ENCODE measurements around the gene LZTFL1.

Gene LZTFL1, protein sequence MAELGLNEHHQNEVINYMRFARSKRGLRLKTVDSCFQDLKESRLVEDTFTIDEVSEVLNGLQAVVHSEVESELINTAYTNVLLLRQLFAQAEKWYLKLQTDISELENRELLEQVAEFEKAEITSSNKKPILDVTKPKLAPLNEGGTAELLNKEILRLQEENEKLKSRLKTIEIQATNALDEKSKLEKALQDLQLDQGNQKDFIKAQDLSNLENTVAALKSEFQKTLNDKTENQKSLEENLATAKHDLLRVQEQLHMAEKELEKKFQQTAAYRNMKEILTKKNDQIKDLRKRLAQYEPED

DNA sequence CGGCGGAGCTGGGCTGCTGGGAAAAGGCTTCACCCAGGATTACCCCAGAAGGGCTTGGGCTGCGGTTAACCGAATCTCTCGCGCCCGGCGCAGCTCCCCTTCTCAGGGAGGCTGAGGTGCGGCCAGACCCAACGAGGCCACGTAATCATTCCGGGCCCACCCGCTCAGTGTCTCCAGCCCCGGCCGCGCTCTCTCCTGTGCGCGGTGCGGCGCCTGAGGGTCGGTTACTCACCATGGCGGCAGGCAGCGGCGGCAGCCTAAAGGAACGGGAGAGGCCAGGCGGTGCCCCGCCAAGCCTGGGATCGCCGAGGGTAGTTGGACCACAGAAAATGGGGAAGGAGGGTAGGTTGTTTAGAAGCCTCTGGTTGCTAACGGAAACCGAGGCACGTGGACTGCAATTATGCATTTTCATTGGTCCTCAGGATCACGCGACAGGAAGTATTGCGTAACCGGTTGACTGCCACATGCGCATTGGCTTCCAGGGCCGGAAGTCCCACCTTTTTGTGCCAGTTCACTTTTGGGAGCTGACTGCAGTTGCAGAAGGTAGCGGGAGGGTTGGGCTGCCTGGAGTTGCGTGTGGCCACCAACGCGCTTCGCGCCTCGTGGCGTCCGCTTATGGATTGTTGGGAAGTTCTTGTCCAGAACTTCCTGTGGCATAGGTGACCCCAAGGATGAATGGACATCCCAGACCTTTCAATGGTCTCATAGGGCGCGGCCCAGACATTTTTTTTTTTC, at the start of gene LZTFL1:
TSS of gene LZTFL1 (minus strand) at position 363 of the 735 bp plus-strand sequence. CDS start at position 235, 128 bp downstream.
- DNase-seq = peak; percentile 47 to 96 (median 85)

DNA sequence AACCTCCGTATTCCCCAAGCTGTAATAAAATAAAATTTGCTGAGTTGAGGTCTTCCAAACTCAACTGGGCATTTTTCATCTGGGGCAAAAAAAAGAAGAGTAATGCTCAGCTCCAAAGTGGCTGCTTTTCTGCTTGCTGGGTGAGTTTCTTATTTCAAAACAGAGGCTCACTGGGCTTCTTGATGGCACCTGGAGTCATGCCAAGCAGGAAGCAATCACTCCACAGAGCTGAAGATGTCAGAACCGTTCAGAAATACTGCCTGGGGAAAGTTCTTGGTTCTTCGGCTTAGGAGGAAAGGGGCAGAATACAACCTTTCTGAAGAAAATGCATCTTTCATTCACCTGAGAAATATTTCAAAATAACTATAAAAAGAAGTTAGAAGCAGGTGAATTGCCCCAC, 48.5 kb upstream of the LZTFL1 start:
- DNase-seq = no peak

DNA sequence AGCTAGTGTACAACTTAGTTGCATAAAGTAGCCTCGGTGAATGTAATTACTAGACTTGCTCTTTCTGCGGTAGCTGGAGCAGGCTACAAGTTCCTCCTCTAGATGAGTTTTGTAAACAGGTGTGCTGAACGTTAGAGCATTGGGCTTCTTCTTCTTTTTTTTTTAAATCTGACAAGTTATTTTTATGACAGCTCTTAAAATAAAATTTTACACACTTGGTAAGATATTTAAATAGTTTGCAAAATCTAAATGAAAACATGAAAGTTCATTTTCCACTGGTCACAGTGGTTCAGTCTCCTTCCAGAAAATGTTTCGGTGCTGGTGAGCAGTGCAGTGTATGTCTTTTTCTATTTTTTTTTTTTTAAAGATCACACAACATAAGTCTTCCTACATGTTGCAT, 47.4 kb upstream of the LZTFL1 start:
- no peak for DNase-seq

DNA sequence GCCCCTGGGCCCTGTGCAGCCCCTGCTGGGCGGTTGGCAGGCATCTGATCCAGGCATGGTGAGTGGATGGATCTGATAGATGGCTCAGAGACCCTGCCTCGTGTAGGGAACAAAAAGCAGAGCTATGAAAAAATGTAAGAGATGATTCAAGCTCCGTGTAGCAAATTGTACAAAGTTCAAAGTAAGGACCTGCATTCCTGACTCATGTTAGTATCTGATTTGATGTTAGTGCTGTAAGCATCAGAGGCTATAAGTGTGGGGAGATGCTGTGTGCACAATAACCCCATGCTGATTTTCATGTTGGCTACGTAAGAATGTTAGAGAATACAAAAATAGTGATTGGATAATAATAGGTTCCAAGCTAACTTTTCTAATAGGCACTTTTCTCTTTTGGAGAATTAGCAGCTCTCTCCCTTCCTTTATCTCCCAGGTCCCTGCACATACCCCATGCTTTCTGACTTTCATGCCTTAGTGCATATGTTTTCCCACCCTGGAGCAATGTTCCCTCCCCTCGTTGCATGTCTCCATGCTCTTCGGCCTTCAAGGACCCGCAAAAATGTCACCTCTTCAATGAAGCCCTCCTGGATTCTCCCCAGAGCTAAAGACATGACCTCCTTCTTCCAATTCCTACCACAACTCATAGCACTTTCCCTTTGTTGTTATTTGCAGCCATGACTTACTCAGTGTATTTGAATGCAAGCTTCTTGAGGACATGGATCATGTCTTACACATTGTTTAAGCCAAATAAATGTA, 46.0 kb upstream of the LZTFL1 start:
- DNase-seq = no peak

DNA sequence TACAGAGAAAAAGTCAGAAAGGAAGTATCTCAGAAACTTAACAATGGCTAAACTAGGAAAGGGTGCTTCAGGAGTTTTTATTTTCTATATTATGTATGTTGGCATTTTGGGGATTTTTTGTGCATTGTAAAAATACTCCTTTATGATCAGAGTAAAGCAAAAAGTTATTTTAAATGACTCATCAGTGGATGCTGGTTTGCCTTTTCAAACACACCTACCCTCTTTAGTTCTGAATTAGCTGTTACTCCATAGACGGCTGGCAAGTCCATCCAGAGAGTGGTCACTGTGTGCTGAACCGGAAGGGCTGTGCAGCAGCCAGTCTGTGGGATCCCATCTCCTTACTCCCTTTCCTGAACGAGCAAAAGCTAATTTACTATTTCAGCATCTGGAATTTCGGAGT, 45.4 kb upstream of the LZTFL1 start:
- DNase-seq = no peak

DNA sequence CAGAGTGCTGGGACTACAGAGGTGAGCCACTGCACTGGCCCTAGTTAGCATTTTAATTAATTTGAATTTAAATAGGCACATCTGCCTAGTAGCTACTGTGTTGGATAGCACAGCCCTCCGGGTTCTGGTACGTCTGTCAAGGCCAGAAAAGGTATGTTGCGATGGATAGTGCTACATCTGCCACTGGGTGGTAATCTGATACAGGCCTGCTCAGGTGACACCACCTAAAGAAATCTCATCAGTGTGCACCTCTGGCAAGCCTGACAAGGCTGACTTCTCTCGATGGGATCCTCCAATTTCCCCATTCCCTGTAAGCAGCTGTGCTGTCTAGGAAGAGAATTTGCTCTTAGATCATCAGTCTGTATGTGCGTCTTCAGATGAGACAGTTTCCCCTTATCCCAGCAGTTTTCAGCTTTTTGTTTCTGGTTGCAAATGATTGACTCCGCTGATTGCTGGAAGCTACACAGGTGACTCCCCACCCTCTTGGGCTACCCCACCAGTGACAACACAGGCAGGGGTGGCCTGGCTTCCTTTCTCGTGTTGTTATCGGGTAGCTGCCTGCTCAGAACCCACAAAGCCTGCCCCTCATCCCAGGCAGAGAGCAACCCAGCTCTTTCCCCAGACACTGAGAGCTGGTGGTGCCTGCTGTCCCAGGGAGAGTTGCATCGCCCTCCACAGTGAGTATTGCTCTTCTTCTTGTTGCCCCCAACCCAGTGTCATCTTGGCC, 44.2 kb upstream of the LZTFL1 start, which contains the start of gene CCR9:
TSS of gene CCR9 (plus strand) at position 565 of the 727 bp plus-strand sequence. CDS start 8,391 bp downstream, outside the sequence.
- DNase-seq = no peak

DNA sequence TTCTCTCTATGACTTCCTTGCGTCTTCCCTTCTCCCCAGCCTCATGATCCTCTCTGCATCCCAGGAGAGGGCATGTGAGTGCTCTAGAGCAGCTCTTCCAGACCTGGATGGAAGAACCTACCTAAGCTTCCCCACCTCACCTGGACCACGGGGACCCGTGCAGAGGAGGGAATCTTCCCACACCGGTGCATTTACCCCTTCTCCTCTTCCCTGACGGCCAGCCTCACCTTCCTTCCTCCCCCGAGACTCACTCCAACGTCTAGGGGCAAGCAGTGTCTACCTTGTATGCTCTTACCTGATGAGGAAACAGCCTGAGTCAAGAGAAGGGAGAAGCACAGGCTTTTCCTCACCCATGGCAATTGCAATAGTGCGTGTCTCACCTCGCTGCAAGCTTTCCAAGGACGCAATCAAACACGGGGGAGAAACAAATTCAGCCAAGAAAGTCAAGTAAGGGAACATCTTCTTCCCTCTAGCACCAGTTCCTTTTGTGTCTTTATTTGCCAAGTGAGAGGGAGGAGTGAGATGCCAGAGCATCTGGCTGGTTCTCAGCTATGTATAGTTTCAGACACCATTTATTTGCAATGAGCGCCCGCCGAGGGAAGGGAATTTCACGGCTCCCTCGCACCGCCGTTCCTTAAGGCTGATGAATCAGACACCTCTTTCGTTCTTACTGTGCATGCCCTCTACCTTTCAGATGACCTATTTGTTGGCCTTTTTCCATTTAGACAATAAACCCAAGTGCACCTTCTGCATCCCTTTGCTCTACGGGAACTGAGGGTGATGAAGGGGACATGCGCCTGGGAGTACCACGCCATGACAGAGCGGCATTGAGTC, 42.7 kb upstream of the LZTFL1 start:
- DNase-seq = peak in 1 of 51 donors; percentile 47

DNA sequence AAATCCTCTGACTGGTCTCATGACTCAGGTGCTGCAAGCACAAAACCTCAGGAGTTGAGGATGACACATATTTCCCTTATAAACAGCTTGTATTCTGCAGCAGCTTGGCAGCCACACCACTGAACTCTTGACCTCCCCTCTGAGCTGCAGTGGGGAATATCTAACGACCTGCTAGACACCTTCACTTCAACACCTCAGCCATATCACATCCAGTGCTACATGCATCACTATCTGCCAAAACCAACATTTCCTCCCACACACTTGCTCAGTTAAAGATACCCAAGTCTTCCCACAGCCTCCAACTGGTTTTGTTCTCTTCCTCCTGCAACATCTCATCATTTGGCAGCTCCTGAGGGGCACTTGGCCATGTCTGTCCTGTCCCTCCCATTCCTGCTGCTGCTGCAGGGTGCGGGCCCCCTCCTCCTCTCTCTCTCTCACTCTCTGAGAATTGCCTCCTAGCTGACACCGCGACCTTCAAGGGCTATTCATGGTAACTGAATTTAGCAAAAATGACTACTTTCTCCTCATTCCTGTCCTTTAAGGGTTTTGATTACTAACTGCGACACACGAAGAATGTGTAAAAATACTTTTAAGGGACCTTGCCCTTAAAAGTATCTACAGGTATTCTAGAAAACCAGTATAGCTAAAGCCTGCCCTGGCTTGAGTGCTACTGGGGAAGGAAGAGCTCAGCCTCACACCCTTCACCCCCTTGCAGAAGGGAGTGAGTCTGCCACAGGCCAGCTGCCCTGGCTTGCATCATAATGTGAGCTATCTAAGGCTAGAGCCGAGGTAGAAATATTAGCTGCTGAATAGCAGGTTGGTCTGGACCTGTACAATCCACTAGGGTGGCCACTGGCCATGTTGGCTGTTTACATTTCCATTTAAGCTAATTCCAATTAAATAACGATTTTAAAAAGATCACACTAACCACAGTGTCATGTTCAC, 39.4 kb upstream of the LZTFL1 start:
- peak in 1 of 51 donors; percentile 40 for DNase-seq

DNA sequence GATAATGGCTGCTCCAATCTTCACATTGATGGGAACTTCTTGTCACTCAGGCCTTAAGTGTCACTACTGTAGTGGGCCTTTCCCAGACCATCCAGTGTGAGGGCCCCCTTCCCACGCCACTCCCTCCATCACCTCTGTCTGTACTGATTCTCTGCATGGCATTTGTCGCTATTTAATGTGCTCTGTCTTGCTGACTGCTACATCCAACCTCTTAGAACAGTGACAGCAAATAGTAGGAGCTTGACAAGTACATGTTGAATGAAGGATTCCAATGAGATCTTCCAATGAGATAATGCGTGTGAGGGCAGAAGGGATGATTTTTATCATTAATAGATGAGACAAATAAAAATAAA, 38.8 kb upstream of the LZTFL1 start:
- no peak for DNase-seq

DNA sequence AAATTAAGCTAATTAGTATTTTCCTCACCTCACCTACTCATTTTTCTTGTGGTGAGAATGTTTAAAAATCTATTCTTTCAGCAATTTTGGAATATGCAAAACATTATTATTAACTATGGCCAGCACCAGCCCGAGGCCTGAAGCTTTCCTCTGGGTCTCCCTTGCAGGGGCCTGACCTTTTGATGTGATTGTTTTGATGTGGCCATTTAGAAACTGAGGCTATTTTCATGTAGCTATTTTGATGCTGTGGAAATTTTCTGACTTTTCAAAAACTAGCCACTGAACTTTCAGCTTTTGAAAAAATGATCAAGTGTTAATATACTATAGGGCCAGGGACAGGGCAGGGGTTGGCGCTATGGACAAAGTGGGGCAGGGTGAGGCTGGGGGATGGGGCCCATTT, 36.2 kb upstream of the LZTFL1 start:
- DNase-seq = no peak

DNA sequence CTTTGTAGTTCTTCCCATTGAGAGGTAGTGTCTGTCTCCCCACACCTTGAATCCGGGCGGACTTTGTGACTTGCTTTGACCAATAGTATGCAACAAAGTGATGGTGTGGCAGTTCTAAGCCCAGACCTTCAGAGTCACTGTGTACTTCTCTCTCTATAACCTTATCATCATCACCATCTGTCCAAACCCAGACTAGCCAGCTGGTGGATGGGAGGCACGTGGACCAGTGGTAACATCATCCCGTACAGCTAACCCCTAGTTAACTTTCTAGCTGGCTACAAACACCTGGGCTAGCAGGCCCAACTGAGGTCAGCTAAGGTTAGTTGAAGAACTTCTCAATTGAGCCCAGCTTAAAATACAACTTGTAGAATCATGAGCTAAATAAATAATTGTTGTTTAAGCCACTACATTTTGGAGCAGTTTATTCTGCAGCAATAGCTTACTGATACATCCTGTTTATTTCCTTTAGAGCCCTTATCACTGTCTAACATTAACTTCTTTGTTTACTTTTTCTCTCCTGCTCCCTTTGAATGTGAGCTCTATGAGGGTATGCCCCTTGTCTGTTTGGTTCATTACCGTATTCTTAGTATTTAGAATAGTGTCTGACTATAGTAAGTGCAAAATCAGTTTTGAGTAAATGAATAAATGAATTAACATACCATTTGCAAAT, 32.9 kb upstream of the LZTFL1 start:
- DNase-seq = no peak

DNA sequence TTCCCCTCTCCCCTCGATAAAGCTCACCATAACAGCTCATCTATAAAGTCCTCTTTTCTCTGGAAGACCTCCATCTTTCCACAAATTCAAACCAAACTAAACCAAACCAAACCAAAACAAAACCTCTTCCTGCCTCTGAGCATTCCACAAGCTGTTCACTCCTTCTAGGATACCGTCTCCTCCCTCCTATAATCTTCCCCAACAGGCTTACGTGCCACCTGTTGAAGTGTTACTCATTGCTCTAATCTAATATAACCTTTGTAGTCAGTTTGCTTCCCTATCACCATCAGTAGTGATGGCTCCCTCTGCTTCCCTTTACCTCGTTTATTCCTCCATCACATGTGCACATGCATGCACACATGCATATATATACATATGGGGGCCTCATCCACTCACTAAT, 31.7 kb upstream of the LZTFL1 start:
- no peak for DNase-seq

DNA sequence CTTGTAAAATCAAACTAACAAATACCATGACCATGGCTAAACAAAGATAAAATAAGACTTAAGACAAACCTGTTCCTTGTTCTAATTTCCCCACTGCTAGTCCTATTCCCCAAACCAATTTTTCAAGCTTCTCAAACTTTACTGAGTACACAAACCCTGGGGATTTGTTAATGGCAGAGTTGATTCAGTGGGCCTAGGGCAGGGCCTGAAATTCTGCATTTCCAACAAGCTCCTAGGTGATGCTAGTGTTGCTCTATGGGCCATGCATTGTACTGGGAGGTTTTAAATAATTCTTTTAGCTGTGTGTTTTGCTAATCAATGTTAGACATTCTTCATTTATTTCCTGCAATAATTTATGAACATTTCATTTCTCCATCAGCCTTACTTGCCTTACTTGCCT, 31.1 kb upstream of the LZTFL1 start:
- DNase-seq = no peak

DNA sequence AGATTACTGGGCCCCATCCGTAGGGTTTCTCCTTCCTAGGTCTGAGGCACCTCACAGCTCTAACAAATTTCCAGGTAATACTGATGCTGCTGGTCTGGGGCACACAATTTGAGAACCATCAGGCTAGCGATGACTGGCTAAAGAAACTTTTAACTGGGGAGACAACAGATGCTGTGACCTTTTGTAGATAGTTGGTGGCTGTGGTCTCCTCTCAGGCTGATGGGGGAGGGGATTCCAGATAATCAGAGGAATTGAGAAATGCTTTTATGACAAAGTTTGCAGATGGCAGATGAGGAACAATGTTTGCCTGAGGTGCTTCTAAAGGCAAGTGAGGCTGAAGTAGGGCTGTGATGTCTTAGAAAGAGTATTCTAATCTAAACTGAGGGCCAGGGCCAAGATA, 30.6 kb upstream of the LZTFL1 start:
- DNase-seq = no peak

DNA sequence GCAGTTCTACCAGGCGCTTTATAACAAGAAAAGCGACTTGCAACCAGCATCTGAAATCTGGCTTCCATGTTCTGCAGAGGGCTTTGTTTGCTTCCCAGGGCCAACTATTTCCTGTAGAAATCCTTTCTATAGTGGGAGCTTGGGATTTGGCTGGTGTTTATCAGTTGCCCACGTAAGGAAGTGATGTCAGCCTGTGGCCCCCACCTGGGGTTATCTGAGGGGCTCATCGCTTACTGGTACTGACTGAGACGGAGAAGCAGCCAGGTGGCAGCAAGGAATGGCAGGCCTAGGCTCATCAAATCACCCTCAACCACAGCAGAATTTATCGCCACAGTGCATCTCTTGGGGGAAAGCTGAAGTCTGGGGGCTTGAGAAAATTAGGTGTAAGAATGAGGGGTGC, 29.9 kb upstream of the LZTFL1 start:
- DNase-seq = no peak

DNA sequence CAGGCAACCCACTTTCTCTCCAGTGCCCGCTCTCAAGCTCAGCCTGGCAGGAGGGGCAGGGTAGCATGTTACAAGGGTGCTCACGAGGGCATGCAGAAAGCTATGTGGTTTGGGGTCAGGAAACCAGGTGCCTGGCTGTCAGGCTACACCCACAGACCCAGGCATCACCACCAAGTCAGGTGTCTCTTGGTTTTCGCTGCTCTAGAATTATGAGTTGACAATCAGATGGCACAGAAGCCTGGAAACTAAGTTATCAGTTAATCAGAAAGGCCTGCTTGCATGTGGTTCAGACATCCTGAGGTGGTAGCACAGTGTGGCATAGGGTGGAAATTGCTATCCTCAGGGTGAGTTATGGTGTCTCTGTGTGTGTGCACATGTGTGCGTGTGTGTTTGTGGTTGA, 28.2 kb upstream of the LZTFL1 start:
- no peak for DNase-seq

DNA sequence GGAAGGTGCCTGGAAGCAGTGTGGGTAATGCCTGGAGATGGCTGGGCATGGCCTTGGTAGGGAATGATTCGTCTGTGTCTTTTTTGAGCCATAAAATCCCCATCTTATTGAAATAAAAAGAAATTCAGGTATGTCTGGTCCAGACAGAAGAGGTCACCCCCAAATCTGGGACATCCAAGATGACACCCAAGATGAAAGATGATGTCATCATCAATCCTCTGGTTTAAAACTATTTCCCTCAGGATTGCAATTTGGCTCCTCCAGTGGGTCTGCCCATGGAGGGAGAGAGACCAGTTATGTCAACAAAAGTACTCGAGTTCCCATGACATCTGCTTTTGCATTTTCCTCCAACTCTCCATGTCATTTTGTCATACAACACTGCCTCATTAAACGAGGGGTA, 27.7 kb upstream of the LZTFL1 start:
- no peak for DNase-seq

DNA sequence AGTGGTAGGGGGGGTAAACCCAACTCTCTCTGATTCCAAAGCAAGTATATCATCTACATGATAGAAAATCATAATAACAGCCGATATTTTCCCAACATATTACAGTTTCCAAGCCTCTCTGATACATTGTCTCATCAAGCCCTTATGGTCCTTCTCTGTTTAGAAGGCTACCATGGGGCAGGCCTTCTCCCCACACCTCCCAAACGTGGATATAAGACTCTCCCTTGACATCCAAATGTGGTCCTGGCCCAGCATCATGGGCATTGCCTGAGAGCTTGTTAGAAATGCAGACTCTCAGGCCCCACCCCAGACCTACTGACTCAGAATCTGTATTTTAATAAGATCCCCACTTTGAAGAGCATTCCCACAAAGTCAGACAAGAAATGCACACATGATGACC, 26.7 kb upstream of the LZTFL1 start:
- no peak for DNase-seq

DNA sequence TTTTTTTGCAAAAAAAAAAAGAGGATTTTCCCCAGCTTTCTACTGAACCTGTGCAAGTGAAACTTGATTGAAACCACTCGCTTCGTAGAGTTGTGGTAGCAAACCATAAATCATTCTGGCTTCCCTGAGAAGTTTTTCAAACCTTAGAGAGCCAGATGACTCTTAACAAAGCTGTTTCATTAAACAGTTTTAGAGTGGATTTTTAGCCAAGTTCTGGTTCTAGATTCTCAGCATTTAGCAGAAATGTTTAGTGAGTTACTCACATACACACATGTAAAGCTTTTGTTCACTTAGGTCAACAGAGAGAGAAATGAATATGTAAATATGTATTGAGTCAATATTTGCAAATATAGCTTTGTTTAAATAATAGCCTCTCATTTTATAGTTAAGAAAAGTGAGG, 26.3 kb upstream of the LZTFL1 start:
- no peak for DNase-seq
